ENCODE data around the gene CDCP1. TPM values are rescaled to one million over a fixed set of nuclear protein-coding genes. Genes with fewer than 3 reads are reported as not detected.

Gene CDCP1
- total and polyA plus RNA-seq, 7 donors = 0.01 to 1.4 (median 0.27) TPM

- Histone ChIP-seq H3K36me3 (ENCODE audit: insufficient read depth in 1 of 2, low read depth in 1 of 2) (no peaks in the 10 kb centered on the region), H3K27ac (no peak overlapping the region), H3K9me3 (no peaks in the 10 kb centered on the region), H3K27me3 (ENCODE audit: insufficient read depth in 3 of 3, low read length in 2 of 3) (no peaks in the 10 kb centered on the region), H3K4me1 (peaks cover 2% of the 10 kb centered on the region), H3K4me3 (no peak overlapping the region)
- no peak for TF ChIP-seq CTCF (IDR thresholded peaks at IDR 0.05)
- ATAC-seq (no peak), DNase-seq (no peak)
- intact Hi-C loops (cut with DNase I) = no loop called here
- 78 to 80% (median 79%) methylated on average over 5 of the region's 5 CpGs for WGBS, 3 donors
These were observed 13.5 kb downstream of the CDCP1 start for GRCh38 chr3:45132568-45133211.

GRCh38 chr3:45131201-45131600, 15.0 kb downstream of the CDCP1 start:
- H3K4me1 ChIP-seq = peaks cover 5% of the 10 kb centered on the region
- no peak overlapping the region for H3K27ac ChIP-seq
- WGBS, 3 donors = 85 to 87% (median 86%) methylated on average over 2 of the region's 2 CpGs
- H3K9me3 ChIP-seq = no peaks in the 10 kb centered on the region
- no peak for ATAC-seq
- H3K36me3 ChIP-seq (ENCODE audit: insufficient read depth in 1 of 2, low read depth in 1 of 2) = no peaks in the 10 kb centered on the region
- intact Hi-C loops (cut with DNase I) = no loop called here
- H3K4me3 ChIP-seq = no peak overlapping the region
- TF ChIP-seq CTCF (IDR thresholded peaks at IDR 0.05) = no peak
- no peak for DNase-seq
- H3K27me3 ChIP-seq (ENCODE audit: insufficient read depth in 3 of 3, low read length in 2 of 3) = no peaks in the 10 kb centered on the region

- Histone ChIP-seq H3K4me3 (no peak overlapping the region), H3K27ac (no peak overlapping the region), H3K9me3 (no peaks in the 10 kb centered on the region), H3K27me3 (ENCODE audit: insufficient read depth in 3 of 3, low read length in 2 of 3) (no peaks in the 10 kb centered on the region), H3K36me3 (ENCODE audit: insufficient read depth in 1 of 2, low read depth in 1 of 2) (no peaks in the 10 kb centered on the region), H3K4me1 (peaks cover 6% of the 10 kb centered on the region)
- DNase-seq = no peak
- 82 to 86% (median 86%) methylated on average over 3 of the region's 3 CpGs for WGBS, 3 donors
- no peak for TF ChIP-seq CTCF (IDR thresholded peaks at IDR 0.05)
- no peak for ATAC-seq
- intact Hi-C loops (cut with DNase I) = no loop called here
These were observed 15.7 kb downstream of the CDCP1 start for GRCh38 chr3:45130476-45130875.

- no peaks in the 10 kb centered on the region for H3K27me3 ChIP-seq (ENCODE audit: insufficient read depth in 3 of 3, low read length in 2 of 3)
- no peak for TF ChIP-seq CTCF (IDR thresholded peaks at IDR 0.05)
- no peak for DNase-seq
- H3K4me1 ChIP-seq = peaks cover 19% of the 10 kb centered on the region
- ATAC-seq = no peak
- H3K36me3 ChIP-seq (ENCODE audit: insufficient read depth in 1 of 2, low read depth in 1 of 2) = no peaks in the 10 kb centered on the region
- no peak overlapping the region for H3K27ac ChIP-seq
- WGBS, 3 donors = 73 to 88% (median 83%) methylated on average over 4 of the region's 4 CpGs
- no peaks in the 10 kb centered on the region for H3K9me3 ChIP-seq
- intact Hi-C loops (cut with DNase I) = loop anchor here in 1 of 2 donors (5.0 kb wide), 1 partner anchor 43 kb away; no protein-coding TSS in a partner anchor
- no peak overlapping the region for H3K4me3 ChIP-seq
These were observed 17.2 kb downstream of the CDCP1 start for GRCh38 chr3:45128950-45129349.

Data from psoas muscle (tissue), 8 donors.